UCSD-AML1 (cell line): ENCODE data around the gene C15orf39.
A peak's percentile ranks its signal among the peaks of the same experiment; 100 is the strongest.
"Not testable (repeated sequence)": the region's sequence is repeated elsewhere in the genome, so short reads cannot be mapped to it uniquely, and the experiment has no call there.

Experiments used
- DNase-seq: peaks from one replicate; lab custom pipeline; 2025; ENCODE audit not compliant: unreplicated experiment; lab: John Stamatoyannopoulos, UW

Gene C15orf39

DNA sequence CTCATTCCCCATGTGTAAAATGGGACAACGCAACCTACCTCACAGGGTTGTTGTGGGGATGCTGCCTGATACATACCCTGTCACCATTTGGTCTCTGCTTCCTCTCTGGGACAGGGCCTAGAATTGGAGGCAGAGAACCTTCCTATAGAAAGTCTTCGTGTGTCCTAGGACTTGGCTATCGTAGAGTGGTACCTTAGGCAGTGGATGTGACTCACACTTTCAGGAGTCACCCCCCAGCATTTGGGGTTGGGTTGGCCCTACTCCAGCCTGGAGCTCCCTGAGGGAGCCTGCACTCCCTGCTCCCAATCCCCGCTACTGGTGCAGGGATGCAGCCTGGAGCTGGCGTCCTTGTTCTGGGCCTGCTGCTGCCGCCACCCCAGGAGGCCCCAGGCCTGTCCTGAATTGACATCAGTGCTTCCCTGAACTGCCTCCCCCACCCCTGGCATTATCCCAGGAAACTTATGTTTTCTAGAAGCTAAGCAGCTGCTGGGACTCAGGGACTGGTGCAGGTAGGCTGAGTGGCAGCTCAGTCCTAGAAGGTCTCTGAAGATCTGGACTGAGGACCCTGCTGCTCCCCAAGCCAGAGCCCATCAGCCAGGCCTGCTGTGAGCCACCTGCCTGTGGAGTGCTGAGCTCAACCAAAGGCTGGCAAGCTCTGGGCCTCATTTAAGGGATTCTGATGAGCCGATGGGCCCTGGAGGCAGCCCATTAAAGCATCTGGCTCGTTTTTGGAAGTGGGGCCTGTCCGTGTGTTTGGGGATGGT, 9.9 kb downstream of the C15orf39 start:
- DNase-seq: no peak

DNA sequence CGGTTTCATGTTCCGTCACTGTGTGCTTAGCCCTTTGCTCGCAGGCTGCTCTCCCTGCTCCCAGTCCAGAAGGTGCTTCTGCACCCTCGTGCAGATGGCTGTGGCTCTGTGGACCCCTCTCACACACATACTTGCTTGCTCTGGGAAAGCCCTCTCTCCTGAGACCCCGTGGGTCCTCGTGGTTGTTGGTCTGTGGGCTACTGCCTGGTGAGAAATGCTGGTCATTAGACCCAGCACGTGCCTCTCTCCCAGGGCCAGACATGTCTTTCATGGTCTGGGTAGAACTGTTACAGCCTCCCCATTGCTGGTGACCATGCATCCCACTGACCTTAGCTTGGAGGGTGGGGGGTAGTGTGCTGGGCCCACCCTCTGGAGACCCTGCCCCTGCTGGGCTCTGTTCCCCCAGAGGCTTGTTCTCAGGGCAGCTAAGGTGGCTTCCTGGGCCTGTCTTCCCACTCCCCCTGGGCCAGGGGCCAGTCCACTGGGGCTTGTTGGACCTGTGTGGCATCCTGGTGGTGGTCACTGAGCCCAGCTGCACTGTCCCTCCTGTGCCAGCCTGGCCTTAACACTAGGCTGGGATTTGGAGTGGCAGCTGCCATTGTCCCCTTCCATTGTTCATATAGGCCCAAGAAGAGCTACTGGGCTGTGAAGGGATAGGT, 10.6 kb downstream of the C15orf39 start:
- no peak for DNase-seq

DNA sequence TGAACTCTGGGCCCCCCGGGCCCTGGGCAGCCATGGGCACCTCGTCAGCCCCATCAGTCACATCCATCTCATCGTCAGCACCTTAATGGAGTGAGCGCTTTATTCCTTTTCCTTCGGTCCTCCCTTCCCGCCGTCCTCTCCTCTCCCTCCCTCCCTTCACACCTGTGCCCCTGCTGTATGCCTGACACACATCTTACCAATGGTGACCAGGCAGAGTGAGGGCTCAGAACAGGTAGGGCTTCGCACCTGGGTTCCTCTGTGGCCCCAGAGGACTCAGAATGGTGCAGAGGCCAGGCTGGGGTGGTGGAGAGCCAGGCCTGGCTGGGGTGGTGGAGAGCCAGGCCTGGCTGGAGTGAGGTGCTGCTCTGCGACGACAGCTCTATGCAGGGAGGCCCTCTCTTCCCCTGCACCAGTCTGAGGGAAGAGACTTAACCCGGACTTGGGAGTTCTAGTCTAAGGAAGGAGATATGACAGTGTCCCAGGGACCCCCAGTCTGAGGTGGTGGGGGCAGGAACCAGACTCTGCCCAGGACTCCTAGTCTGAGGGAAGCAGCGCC, 11.6 kb downstream of the C15orf39 start:
- DNase-seq: no peak

DNA sequence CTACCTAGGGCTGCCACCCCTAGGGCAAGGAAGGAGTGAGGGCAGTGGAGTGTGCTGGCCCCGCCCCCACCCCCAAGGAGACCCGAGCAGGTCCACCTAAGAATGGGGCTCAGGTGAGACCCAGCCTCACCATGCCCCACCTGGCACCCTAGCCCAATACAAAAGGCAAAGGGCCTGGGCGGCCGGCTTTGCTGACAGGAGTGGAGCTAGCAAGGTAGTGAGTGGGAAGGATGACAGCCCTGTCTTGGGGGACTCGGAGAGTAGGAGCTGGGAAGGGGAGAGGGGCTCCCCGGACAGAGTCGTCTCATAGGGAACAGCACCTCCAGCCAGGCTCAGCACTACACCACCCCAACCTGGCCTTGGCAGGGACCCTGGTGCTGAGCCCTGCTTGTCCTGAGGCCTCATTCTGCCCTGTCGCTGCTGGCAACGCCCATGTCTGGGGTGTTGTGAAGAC, 12.1 kb downstream of the C15orf39 start:
- DNase-seq: peak; percentile 61

DNA sequence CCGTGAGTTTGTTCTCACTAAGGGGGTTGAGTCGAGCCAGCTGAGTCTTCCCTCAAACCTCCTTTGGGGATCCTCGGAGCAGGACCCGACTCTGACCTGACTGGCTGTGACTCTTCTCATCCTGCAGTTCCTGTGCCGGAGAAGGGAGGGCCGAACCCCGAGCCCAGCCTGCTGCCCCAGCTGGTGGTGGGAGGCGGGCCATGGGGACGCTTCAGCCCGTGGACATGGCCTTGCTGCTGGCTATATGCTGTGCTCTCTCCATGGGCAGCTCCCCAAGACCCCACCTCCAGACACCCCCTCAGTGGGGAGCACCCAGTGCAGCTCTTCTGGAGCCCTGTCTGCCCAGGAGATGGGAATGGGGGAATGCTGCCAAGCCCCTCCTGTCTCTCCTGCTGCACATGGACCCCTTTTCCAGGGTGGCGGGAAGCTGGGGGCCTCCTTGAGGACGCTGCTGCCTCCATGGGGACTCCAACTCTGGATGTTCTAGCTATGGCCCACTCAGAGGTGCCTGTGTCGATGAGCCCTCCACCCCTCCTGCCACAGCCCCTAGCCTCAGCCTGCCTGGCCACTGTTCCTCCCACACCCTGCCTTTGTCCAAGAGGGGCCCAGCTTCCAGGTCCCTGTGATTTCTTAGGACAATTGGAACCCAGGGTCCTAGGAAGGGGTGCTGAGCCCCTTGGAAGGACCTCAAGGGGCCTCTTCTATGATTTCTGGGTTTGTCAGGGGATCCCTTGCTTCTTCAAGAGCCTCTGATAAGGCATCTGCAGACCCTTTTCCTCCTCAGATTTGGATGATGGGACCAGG, 12.8 kb downstream of the C15orf39 start:
- DNase-seq: peak; percentile 61

DNA sequence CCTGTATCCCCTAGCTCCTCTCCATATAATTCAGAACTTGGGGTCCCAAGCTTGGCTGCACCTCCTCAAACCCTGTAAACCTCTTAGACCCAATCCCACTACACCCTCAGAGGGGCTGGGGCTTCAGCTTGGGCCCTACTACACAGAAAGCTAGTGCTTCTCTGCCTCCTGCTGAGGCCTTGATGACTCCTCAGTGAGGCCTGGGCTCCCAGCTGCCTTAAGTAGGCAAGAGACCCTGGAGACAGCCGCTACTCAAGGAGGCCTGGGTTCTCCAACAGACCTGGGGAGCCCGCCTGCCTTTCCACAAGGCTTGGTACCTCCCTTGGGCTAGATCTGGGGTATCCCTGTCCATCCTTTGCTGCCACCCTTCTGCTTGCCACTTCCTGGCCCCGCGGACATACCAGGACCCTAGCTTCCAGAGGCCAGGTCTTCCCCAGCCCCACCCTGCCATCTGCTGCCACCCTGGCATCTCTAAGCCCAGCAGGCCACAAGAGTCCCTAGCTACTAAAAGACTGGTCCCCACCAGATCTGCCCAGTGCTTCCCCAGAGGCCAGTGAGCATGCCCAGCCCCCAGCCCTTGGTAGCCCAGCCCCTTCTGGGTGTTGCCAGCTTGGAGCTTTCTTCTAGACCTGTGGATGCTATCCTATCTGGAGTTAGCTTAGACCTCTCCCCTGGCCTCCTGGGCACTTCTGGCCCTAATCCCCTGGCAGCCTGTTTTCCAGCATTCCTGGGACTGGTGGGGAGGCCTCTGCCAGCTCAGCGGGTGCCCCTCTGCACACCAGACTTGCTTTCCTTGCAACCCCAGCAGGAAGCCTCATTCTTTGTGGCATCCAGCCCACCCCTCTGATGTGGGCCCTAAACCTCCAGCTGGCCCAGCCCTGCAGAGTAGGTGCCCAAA, 13.7 kb downstream of the C15orf39 start:
- DNase-seq: peak; percentile 64

DNA sequence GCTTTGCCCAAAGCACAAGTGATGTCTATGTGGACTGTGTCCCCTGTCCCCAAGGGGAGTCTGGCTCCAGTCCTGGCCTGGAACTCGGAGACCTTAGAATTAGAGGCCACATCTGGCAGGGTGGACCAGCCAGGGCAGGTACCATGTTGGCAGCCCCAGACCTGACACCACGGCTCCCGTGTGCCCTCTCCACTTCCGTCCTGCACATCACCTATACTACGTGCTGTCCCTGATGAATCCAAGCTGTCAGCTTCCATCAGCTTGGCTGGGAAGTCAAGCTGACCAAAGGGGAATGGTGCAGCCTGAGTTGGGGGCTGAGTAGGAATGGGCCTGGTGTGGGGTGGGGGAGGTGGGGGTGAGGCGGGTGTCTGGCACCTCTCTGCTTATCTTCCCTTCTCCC, 15.3 kb downstream of the C15orf39 start:
- DNase-seq: no peak

DNA sequence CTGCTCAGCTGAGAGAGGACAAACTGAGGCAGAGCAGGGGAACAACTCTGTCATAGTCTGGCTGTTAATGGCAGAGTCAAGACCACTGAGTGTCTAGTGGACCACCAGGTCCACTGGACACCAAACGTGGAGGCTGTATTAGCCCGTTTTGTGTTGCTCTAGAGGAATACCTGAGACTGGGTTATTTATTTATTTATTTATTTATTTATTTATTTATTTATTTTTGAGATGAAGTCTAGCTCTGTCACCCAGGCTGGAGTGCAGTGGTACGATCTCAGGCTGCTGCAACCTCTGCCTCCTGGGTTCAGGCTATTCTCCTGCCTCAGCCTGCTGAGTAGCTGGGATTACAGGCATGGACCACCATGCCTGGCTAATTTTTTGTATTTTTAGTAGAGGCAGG, 15.9 kb downstream of the C15orf39 start:
- not testable (repeated sequence) for DNase-seq

DNA sequence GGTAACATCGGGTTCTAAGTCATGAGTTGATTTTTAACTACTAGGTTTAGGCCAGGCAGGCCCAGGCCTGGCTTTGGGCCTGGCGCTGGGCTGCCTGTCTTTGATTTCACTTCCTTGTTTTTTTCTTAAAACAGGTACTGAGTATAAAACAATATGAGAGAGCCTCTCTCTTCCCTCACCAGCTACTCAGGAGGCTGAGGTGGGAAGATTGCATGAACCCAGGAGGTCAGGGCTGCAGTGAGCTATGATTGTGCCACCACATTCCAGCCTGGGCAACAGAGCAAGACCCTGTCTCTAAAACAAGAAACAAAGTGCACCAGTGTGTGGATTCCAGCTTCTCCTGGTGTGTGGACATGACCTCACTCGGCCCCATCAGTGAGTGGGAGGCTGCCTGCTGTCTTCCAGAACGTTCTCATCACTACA, 17.8 kb downstream of the C15orf39 start:
- not testable (repeated sequence) for DNase-seq

DNA sequence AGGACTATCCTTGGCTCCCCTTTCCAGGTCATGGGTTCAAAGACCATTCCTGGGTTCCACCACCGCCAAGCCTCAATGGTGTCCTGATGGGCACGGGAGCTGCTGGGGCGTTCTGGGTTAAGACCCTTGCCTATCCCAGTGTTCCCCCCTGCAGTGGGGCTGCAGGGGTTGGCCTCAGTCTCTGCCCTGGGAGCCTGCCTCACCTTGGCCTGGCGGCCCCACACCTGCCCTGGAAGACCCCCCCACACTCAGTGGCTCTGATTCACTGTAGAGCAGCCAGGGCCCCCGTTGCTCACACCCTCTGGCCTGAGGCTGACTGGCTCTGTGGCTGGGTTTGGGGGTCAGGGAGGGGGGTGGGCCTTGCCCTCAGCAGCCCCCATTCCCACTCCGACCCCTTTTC, 22.0 kb downstream of the C15orf39 start:
- no peak for DNase-seq

DNA sequence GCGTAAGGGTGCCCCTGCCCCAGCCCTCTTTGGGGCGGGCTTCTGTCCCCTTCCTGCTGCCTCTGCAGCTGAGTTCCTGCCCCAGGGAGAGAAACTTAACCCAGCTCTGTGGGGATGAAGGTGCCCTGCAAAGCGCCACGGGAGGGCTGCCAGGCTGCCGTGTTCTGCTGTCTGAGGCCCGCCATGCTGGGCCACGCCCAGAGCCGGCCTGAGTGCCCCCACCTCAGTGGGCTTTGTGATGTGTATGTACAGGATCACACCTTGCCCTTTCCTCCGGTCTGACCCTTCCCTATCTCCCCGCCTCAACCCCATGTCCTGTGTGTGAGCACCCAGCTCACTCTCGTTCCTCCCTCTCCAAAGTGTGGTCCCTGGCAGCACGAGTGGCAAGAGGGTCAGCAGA, 22.6 kb downstream of the C15orf39 start:
- DNase-seq: no peak

DNA sequence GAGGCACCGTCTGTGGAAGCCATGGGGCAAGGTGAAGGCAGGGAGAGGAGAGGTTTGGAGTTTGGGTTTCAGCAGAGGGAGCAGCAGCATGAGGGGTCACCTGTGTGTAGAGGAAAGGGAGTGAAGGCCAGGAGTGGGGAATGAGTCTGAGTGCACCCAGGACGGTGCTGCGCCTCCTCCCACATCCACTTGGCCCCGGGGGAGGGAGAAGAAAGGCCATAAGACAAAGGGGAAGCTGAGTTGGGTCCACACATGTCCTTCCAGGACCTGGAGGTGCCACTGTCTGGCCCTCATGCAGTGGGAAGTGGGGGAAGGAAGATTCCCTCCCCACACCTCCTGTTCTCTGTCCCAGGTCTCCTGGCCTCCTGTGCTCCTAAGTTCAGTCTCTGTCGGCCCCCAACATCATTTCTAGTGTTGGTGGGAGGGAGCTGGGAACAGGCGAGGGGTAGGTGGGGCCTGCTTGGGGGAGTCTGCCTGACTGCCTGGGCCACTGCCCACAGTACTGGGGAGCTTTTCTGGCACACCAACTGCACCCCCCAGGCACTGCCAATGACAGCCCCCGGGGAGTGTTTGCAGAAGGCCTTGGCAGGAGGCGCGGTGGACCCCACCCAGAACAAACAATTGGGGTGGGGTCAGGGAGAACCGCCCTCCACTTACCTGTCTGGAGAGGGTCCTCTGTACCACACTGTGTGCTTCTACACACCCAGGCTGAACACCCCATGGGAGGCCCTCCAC, 23.6 kb downstream of the C15orf39 start:
- DNase-seq: not testable (repeated sequence)

DNA sequence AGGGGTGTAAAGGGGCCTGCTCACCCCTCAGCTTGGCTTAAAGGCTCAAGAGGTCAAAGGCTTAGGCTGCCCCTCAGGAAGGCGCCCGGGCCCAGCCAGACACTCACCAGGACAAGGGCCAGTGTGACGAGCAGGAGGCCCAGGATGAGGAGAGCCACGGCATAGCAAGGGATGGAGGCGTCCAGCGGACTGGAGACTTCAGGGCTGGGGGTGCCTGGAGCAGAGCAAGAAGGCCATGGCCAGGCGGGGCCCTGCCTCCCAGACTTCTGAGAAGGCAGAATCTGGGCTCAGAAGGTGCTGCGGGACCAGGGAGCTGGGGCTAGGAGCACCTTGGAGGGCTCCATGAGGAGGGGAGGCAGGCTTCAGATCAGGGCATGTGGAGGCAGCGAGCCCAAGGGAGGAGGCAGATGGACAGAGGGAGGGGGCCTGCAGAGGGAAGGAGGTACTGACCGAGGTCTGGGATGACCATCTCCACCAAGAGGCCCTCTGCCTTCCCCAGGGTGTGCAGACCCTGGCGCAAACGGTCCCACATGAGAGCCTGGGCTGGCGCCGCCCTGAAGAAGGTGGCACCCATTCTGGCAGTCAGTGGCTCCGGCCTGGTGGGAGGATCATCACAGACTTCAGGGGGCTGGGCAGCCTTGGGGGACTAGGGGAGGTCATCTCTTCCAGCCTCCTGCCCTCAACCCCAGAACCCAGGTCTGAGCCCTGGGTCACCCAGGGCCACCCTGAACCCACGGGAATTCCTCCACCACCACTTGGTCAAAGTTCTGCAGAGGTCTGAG, 24.5 kb downstream of the C15orf39 start:
- DNase-seq: no peak

DNA sequence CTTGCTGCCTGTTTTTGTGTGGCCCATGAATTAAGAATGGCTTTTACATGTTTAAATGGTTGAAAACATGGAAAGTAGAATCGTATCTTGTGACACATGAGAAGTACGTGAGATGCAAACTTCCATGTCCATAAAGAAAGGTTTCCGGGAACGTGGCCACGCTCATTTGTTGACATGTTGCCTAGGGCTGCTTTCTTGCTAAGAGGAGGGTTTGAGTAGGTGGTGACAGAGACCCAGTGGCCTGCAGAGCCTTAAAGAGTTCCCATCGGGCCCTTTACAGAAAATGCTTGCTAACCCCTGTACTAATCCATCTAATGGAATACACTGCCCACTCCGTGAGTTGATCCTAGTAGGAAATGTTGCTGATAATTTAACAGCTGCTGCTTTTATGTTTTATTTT, 25.4 kb downstream of the C15orf39 start:
- DNase-seq: not testable (repeated sequence)

DNA sequence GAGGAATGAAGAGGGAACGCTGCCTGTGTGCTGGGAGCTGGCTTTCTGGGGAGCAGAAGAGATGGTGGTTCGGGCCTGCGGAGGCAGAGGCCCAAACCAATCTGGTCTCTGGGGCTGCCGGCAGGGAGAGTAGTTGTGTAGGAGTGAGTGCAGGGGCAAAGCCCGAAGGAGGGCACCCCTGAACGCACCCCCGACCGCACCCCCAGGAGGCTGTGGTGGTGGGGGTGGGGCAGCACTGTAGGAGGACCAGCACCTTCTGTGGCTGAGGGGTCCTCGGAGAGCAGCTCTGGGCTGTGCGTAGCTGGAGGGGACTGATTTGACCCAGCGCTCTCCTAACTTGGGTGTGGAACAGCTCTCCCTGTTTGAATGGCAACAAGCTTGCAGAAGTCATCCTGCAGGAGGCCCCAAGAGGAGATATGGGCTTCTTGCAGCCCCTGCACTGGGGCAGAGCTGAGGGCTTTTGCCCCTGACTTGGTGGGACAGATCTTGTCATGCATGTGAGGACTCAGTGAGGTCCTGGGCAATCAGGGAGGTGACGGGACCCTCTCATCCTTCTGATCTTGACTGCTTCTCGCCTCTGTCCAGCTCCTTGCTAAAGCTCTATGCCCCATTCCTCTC, 26.1 kb downstream of the C15orf39 start:
- DNase-seq: no peak

DNA sequence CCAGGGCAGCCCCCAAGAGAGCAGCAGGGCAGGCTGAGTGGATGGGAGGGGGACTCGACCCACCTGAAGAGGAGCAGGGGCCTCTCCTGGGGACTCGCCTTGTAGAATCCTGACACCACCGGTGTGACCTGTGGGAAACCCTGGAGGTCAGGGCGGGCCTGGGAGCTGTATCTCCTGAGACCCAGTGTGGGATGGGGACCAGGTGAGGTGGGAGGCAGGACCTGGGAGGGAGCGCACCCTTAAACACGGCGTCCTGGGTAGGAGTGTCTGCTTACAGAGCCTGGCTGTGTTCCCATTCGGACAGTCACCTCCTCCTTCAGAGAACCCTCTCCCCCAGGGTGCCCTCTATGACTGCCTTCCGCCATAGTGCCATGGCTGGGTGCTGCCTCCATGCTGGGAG, 27.1 kb downstream of the C15orf39 start:
- DNase-seq: no peak

DNA sequence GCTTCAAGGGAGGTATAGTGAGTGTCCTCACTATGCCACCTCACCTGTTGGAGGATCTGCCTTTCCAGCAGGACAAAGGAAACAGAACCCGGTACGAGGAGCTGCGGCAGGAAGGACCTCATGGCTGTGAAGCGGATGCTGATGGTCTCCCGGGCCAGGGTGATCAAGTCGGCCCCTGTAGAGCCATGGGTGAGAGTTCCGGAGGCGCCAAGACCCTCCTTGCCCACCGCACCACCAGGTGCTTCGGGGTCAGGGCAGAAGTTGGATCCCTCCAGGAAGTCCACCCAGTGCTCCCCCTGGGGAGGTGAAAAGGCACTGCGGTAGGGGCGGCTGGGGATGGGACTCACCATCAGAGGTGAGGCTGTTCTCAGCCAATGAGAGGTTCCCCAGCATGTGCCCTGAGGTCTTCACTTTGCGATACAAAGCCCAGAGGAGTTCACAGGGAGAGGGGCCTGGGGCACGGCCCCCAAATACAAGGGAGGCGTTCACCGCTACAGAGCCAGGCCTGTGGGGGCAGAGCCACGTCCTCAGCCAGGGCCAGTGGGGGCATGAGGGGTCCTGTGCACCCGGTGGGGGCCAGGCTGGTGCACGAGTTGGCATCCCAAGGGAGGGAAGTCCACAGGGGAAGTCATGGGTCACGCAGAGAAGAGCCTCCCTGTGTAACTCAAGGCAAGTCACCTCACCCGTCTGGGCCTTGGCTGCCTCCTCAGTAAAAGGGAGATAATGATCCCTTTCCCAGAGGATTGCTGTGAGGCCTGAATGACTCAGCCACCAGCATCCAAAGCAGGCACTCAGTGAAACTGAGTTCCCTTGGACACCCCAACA, 27.7 kb downstream of the C15orf39 start:
- no peak for DNase-seq

DNA sequence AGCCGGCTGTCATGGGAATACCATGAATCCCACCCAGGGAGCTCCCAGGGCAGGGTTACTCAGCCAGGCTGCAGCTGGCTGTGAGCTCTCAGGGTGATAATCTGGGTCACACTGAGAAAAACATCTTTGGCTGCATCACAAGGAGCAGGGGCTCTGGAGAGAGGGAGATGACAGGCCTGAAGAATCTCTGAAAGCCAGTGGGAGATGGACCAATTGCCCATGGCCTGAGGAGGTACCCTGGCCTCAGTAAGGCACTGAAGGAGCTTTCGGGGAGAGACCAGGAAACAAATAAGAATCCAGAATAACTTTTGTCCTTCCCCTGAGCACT, 28.3 kb downstream of the C15orf39 start:
- no peak for DNase-seq
